Fibroblast of lung (primary cell): Measurements from ENCODE around the gene SLC26A6. TPM values are rescaled to one million over a fixed set of nuclear protein-coding genes. Genes with fewer than 3 reads are reported as not detected.

Experiments
- DNase-seq, 2 donors: peaks; one replicate each; pipeline versions ENCODE4 v3.0.0 to v3.0.0-alpha.2; 2010; ENCODE audit warnings: low read depth in 2 of 2
- H2AFZ ChIP-seq: 2 replicates; pipeline ENCODE4 v1.5.1; 2012; ENCODE audit warnings: low read length, control low read depth, inconsistent platforms
- H3K27ac ChIP-seq: 2 replicates; pipeline ENCODE4 v1.5.1; 2011; ENCODE audit warnings: low read length, control low read depth; ENCODE audit not compliant: insufficient read depth
- H3K27me3 ChIP-seq: 2 replicates; pipeline ENCODE4 v1.5.1; 2011; ENCODE audit warnings: mild to moderate bottlenecking, low read length; ENCODE audit not compliant: control insufficient read depth, insufficient read depth
- H3K36me3 ChIP-seq: 2 replicates; pipeline ENCODE4 v1.5.1; 2011; ENCODE audit warnings: low read length; ENCODE audit not compliant: control insufficient read depth, insufficient read depth
- H3K4me1 ChIP-seq: 2 replicates; pipeline ENCODE4 v1.5.1; 2011; ENCODE audit warnings: low read length; ENCODE audit not compliant: control insufficient read depth, insufficient read depth; ENCODE audit errors: extremely low read depth
- H3K4me2 ChIP-seq: 2 replicates; pipeline ENCODE4 v1.5.1; 2011; ENCODE audit warnings: low read length, control low read depth; ENCODE audit not compliant: insufficient read depth; ENCODE audit errors: extremely low read depth
- H3K4me3 ChIP-seq, 4 experiments: fragments of 200-600 bp in 1 of 4; sonication (generic) in 1 of 4; replicated peaks in 1 of 4; 2 replicates each; pipeline ENCODE4 v1.5.1; 2011 to 2016; ENCODE audit warnings: low read length in 4 of 4, low read depth in 3 of 4, mild to moderate bottlenecking in 3 of 4, control low read depth in 2 of 4, inconsistent platforms in 1 of 4, mixed read lengths in 1 of 4; ENCODE audit not compliant: insufficient read depth in 1 of 4; ENCODE audit errors: control extremely low read depth in 1 of 4
- H3K79me2 ChIP-seq: 2 replicates; pipeline ENCODE4 v1.5.1; 2012; ENCODE audit warnings: mild to moderate bottlenecking, low read length, inconsistent platforms; ENCODE audit not compliant: control insufficient read depth, insufficient read depth
- H3K9ac ChIP-seq: 2 replicates; pipeline ENCODE4 v1.5.1; 2011; ENCODE audit warnings: mild to moderate bottlenecking, low read length, control low read depth; ENCODE audit not compliant: insufficient read depth
- H3K9me3 ChIP-seq: 2 replicates; pipeline ENCODE4 v1.5.1; 2012; ENCODE audit warnings: low read depth, low read length; ENCODE audit not compliant: control insufficient read depth, insufficient read depth
- H4K20me1 ChIP-seq: 2 replicates; pipeline ENCODE4 v1.5.1; 2011; ENCODE audit warnings: low read length; ENCODE audit not compliant: control insufficient read depth, insufficient read depth; ENCODE audit errors: extremely low read depth
- EZH2 ChIP-seq: IDR thresholded peaks from 2 replicates; pipeline ENCODE4 v1.5.1; 2012; ENCODE audit warnings: low read length, control low read depth, mild to moderate bottlenecking; ENCODE audit errors: missing control alignments
- polyA plus RNA-seq, 2 donors: library from polyadenylated mRNA; depleted of rRNA in 1 of 2; stranded (reverse) in 1 of 2; unstranded in 1 of 2; fragments of >200 nt; gene quantifications; 2 replicates each; pipeline ENCODE4 v1.2.1, GENCODE V29; 2011 to 2012; ENCODE audit warnings: missing spikeins in 1 of 2
- total RNA-seq: library from RNA; depleted of rRNA; stranded (reverse); fragments of >200 nt; gene quantifications from 2 replicates; pipeline ENCODE4 v1.2.1, GENCODE V29; 2014
- TF ChIP-seq, protein P1 (sequence below), 2 donors: IDR thresholded peaks in 1 of 2; conservative IDR thresholded peaks in 1 of 2; 1 replicate in 1 of 2; 2 replicates in 1 of 2; pipeline ENCODE4 v1.5.1; 2011 to 2012; ENCODE audit warnings: low read length in 2 of 2, control low read depth in 1 of 2, inconsistent platforms in 1 of 2, low read depth in 1 of 2, mild to moderate bottlenecking in 1 of 2

The SLC26A6 gene
- total and polyA plus RNA-seq, 2 donors (not counting 1 experiment from before 2014, with no cell fraction given), result 20.9 to 36.3 TPM

DNA sequence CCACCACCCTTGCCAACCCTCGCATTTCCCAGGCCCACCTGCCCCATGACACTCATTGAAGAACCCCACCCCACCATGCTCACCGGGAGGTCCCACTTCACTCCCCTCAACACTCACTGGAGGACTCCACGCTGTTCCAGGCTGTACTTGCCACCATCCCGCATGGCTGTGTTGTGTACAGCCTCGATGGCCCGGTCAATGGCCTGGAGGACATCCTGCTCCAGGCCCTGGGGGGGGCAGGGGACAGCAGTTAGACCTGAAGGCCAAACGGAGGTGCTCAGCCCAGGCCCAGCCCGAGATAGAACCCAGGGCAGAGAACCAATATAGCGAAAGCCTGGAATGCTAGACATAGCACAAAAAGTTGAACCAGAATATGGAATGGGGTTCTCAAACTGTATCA is 47.5 kb upstream of the SLC26A6 start:
- H3K79me2 ChIP-seq, result peaks cover 14% of the 10 kb centered on the region
- no peak overlapping the region for H2AFZ ChIP-seq
- no peak overlapping the region for H3K4me2 ChIP-seq
- no peak for TF ChIP-seq EZH2
- TF ChIP-seq, protein P1, sequence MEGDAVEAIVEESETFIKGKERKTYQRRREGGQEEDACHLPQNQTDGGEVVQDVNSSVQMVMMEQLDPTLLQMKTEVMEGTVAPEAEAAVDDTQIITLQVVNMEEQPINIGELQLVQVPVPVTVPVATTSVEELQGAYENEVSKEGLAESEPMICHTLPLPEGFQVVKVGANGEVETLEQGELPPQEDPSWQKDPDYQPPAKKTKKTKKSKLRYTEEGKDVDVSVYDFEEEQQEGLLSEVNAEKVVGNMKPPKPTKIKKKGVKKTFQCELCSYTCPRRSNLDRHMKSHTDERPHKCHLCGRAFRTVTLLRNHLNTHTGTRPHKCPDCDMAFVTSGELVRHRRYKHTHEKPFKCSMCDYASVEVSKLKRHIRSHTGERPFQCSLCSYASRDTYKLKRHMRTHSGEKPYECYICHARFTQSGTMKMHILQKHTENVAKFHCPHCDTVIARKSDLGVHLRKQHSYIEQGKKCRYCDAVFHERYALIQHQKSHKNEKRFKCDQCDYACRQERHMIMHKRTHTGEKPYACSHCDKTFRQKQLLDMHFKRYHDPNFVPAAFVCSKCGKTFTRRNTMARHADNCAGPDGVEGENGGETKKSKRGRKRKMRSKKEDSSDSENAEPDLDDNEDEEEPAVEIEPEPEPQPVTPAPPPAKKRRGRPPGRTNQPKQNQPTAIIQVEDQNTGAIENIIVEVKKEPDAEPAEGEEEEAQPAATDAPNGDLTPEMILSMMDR (conservative IDR thresholded peaks at IDR 0.05 in 1 of 2, IDR thresholded peaks at IDR 0.05 in 1 of 2; ENCODE audit: low read depth in 1 of 2, low read length in 2 of 2), result no peak
- no peaks in the 10 kb centered on the region for H3K9me3 ChIP-seq
- no peaks in the 10 kb centered on the region for H4K20me1 ChIP-seq
- no peak overlapping the region for H3K4me3 ChIP-seq
- no peak overlapping the region for H3K27ac ChIP-seq
- H3K36me3 ChIP-seq, result peaks cover 33% of the 10 kb centered on the region
- no peak for DNase-seq
- H3K9ac ChIP-seq, result no peak overlapping the region
- H3K27me3 ChIP-seq, result no peaks in the 10 kb centered on the region
- H3K4me1 ChIP-seq, result peaks cover 22% of the 10 kb centered on the region

- no peak for DNase-seq
These were observed 46.8 kb upstream of the SLC26A6 start for GRCh38 chr3:48681974-48682610.

GRCh38 chr3:48681541-48681880 is 46.2 kb upstream of the SLC26A6 start:
- TF ChIP-seq EZH2, result no peak
- TF ChIP-seq, protein P1 (conservative IDR thresholded peaks at IDR 0.05 in 1 of 2, IDR thresholded peaks at IDR 0.05 in 1 of 2; ENCODE audit: low read depth in 1 of 2, low read length in 2 of 2), result no peak
- H3K9ac ChIP-seq, result no peak overlapping the region
- no peaks in the 10 kb centered on the region for H4K20me1 ChIP-seq
- no peak for DNase-seq
- H3K27ac ChIP-seq, result no peak overlapping the region
- H3K9me3 ChIP-seq, result no peaks in the 10 kb centered on the region
- no peak overlapping the region for H3K4me3 ChIP-seq
- H3K27me3 ChIP-seq, result no peaks in the 10 kb centered on the region
- no peak overlapping the region for H3K4me2 ChIP-seq
- peaks cover 31% of the 10 kb centered on the region for H3K36me3 ChIP-seq
- no peak overlapping the region for H2AFZ ChIP-seq
- peaks cover 20% of the 10 kb centered on the region for H3K4me1 ChIP-seq
- H3K79me2 ChIP-seq, result peaks cover 14% of the 10 kb centered on the region

More at GRCh38 chr3:48681974-48682610, 46.8 kb upstream of the SLC26A6 start:
- Histone ChIP-seq H3K27me3 (no peaks in the 10 kb centered on the region), H3K36me3 (peaks cover 31% of the 10 kb centered on the region), H4K20me1 (no peaks in the 10 kb centered on the region), H3K27ac (no peak overlapping the region), H3K9me3 (no peaks in the 10 kb centered on the region), H3K4me1 (peaks cover 22% of the 10 kb centered on the region), H3K4me3 (no peak overlapping the region), H3K9ac (no peak overlapping the region), H3K4me2 (no peak overlapping the region), H2AFZ (no peak overlapping the region), H3K79me2 (peaks cover 14% of the 10 kb centered on the region)
- TF ChIP-seq EZH2, result no peak
- TF ChIP-seq, protein P1 (conservative IDR thresholded peaks at IDR 0.05 in 1 of 2, IDR thresholded peaks at IDR 0.05 in 1 of 2; ENCODE audit: low read depth in 1 of 2, low read length in 2 of 2), result no peak
